HL-60 (cell line): Measurements from ENCODE around the gene CRYBB3.
A peak's percentile ranks its signal among the peaks of the same experiment; 100 is the strongest.
"Not testable (repeated sequence)": the region's sequence is repeated elsewhere in the genome, so short reads cannot be mapped to it uniquely, and the experiment has no call there.

Experiments
- DNase-seq, 2 experiments: peaks; one replicate each; pipeline ENCODE4 v3.0.0-alpha.2; 2010 to 2020; ENCODE audit warnings: low read depth in 1 of 2, low spot score in 1 of 2
- H3K27ac ChIP-seq: fragments of 250-450 bp; sonication (Bioruptor Pico); replicated peaks from 2 replicates; pipeline ENCODE4 v1.5.1; 2020; ENCODE audit warnings: mild to moderate bottlenecking, moderate library complexity
- H3K27me3 ChIP-seq: fragments of 250-450 bp; sonication (Bioruptor Pico); 2 replicates; pipeline ENCODE4 v1.5.1; 2021; ENCODE audit warnings: mild to moderate bottlenecking, moderate library complexity; ENCODE audit not compliant: insufficient read depth, poor library complexity, severe bottlenecking
- H3K4me3 ChIP-seq: replicated peaks from 2 replicates; pipeline ENCODE4 v1.5.1; 2011; ENCODE audit warnings: mild to moderate bottlenecking, control low read depth, low read length; ENCODE audit not compliant: insufficient read depth
- GABPA ChIP-seq: IDR thresholded peaks from 2 replicates; pipeline ENCODE4 v1.6.1; 2012; ENCODE audit warnings: low read depth
- POLR2AphosphoS5 ChIP-seq: IDR thresholded peaks from 2 replicates; pipeline ENCODE4 v1.6.1; 2012; ENCODE audit warnings: low read depth
- SPI1 ChIP-seq: IDR thresholded peaks from 2 replicates; pipeline ENCODE4 v1.6.1; 2012; ENCODE audit warnings: low read depth, mild to moderate bottlenecking, borderline replicate concordance
- TF ChIP-seq, protein P1 (sequence below): IDR thresholded peaks from 2 replicates; pipeline ENCODE4 v1.6.1; 2012; ENCODE audit warnings: low read depth; ENCODE audit not compliant: insufficient replicate concordance
- TF ChIP-seq, protein P2 (sequence below): IDR thresholded peaks from one replicate; pipeline ENCODE4 v1.5.1; 2011; ENCODE audit warnings: low read length, control low read depth, inconsistent platforms; ENCODE audit not compliant: insufficient read depth

The CRYBB3 gene

DNA sequence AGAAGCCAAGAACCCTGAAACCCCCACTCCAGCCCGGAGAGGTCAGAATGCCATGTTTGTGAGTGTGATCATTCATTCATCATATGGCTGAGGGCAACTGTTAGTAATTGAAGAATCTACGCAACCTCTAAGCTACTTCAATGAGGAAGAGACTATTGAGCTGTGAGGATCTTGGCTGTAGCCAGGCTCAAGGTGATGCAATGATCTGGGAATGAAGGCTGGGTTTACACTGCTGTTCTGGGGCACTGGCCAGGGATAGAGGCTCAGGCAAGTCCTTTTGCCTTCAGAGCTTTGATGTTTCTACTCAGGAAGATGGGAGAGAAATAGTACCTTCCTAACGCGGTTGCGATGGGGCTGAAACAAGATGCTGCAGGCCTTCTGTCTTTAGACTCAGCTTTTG is 32.6 kb downstream of the CRYBB3 start:
- Histone ChIP-seq H3K27ac (no peak overlapping the region), H3K27me3 (no peaks in the 10 kb centered on the region), H3K4me3 (no peak overlapping the region)
- TF ChIP-seq, protein P1, sequence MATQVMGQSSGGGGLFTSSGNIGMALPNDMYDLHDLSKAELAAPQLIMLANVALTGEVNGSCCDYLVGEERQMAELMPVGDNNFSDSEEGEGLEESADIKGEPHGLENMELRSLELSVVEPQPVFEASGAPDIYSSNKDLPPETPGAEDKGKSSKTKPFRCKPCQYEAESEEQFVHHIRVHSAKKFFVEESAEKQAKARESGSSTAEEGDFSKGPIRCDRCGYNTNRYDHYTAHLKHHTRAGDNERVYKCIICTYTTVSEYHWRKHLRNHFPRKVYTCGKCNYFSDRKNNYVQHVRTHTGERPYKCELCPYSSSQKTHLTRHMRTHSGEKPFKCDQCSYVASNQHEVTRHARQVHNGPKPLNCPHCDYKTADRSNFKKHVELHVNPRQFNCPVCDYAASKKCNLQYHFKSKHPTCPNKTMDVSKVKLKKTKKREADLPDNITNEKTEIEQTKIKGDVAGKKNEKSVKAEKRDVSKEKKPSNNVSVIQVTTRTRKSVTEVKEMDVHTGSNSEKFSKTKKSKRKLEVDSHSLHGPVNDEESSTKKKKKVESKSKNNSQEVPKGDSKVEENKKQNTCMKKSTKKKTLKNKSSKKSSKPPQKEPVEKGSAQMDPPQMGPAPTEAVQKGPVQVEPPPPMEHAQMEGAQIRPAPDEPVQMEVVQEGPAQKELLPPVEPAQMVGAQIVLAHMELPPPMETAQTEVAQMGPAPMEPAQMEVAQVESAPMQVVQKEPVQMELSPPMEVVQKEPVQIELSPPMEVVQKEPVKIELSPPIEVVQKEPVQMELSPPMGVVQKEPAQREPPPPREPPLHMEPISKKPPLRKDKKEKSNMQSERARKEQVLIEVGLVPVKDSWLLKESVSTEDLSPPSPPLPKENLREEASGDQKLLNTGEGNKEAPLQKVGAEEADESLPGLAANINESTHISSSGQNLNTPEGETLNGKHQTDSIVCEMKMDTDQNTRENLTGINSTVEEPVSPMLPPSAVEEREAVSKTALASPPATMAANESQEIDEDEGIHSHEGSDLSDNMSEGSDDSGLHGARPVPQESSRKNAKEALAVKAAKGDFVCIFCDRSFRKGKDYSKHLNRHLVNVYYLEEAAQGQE, result no peak
- TF ChIP-seq GABPA, result no peak
- TF ChIP-seq, protein P2, sequence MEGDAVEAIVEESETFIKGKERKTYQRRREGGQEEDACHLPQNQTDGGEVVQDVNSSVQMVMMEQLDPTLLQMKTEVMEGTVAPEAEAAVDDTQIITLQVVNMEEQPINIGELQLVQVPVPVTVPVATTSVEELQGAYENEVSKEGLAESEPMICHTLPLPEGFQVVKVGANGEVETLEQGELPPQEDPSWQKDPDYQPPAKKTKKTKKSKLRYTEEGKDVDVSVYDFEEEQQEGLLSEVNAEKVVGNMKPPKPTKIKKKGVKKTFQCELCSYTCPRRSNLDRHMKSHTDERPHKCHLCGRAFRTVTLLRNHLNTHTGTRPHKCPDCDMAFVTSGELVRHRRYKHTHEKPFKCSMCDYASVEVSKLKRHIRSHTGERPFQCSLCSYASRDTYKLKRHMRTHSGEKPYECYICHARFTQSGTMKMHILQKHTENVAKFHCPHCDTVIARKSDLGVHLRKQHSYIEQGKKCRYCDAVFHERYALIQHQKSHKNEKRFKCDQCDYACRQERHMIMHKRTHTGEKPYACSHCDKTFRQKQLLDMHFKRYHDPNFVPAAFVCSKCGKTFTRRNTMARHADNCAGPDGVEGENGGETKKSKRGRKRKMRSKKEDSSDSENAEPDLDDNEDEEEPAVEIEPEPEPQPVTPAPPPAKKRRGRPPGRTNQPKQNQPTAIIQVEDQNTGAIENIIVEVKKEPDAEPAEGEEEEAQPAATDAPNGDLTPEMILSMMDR, result no peak
- no peak for TF ChIP-seq SPI1
- no peak for TF ChIP-seq POLR2AphosphoS5
- DNase-seq, result no peak

DNA sequence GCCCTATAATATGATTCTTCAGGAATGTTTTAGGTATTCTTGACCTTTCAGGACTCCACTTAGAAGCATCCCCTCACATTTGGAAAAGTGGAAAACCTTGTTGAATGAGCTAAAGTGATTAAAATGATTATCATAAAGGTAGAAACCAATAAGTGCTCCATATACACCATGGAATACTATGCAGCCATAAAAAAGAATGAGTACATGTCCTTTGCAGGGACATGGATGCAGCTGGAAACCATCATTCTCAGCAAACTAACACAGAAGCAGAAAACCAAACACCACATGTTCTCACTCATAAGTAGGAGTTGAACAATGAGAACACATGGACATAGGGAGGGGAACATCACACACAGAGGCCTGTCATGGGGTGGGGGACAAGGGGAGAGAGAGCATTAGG is 34.0 kb downstream of the CRYBB3 start:
- not testable (repeated sequence) for H3K4me3 ChIP-seq, H3K27ac ChIP-seq, H3K27me3 ChIP-seq, DNase-seq

DNA sequence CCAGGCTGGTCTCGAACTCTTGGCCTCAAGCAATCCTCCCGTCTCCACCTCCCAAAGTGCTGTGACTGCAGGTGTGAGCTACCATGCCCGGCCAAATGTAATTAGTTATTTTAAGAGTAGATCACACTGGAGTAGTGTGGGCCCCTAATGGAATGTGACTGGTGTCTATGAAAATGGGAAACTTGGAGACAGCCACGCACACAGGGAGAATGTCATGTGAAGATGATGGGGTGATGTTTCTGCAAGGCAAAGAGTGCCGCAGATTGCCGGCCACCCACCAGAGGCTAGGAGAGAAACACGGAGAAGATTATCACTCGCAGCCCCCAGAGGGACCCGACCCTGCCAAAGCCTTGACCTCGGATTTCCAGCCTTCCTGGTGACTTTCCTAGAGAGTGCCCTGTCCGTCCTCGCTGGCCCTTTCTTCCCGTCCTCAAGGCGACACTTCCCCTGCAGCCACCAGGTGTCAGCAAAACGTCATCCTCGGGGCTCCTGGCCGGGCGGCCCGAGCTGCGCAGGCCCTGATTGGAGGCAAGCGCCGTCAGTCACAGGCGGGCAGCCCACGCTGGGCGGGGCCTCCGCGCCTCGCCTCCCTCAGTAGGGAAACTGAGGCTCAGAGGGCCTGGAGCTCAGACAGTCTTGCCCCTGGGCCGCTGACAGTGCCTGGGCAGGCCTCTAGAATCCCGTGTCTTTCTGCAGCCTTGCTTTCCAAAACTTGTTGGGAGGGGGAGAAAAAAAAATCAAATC is 36.1 kb downstream of the CRYBB3 start:
- no peak overlapping the region for H3K4me3 ChIP-seq
- TF ChIP-seq, protein P1, result no peak
- TF ChIP-seq GABPA (no peak), SPI1 (no peak), POLR2AphosphoS5 (no peak)
- TF ChIP-seq, protein P2, result peak; percentile 71
- no peaks in the 10 kb centered on the region for H3K27me3 ChIP-seq
- no peak overlapping the region for H3K27ac ChIP-seq
- DNase-seq, result peak; percentile 52 to 78

DNA sequence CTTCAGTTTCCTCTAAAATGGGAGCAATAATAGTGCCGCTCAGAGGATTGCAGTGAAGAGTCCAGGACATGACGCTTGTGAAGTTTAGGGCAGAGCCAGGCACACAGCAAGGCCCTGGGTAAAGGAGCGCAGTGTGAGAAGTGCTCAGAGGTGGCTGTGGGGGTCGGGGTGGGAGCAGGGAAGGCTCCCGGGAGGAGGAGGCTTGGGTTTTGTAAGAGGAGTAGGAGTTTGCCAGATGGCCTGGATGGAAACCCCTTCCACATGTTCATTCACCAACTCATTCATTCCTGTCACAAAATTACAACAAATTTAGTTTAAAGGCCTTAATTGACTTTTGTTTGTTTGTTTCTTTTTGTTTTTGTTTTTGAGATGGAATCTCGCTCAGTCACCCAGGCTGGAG is 36.8 kb downstream of the CRYBB3 start:
- no peak overlapping the region for H3K27ac ChIP-seq
- no peak for DNase-seq

More for the DNA sequence above, 36.8 kb downstream of the CRYBB3 start:
- no peaks in the 10 kb centered on the region for H3K27me3 ChIP-seq
- TF ChIP-seq SPI1 (no peak), POLR2AphosphoS5 (no peak), GABPA (no peak)
- TF ChIP-seq, protein P2, result no peak
- TF ChIP-seq, protein P1, result no peak
- H3K4me3 ChIP-seq, result no peak overlapping the region
